ENCODE data around the gene EVC2. TPM values are rescaled to one million over a fixed set of nuclear protein-coding genes. Genes with fewer than 3 reads are reported as not detected.

Gene EVC2
- total and polyA plus RNA-seq, 2 donors (not counting 1 experiment from before 2014, with no cell fraction given) = 1.4 to 16.5 TPM

- DNase-seq (ENCODE audit: low read depth in 2 of 2) = no peak
- Histone ChIP-seq H3K36me3 (ENCODE audit: control insufficient read depth, insufficient read depth, low read length) (peaks cover 9% of the 10 kb centered on the region), H3K27ac (ENCODE audit: insufficient read depth, low read length) (no peak overlapping the region), H3K9ac (ENCODE audit: insufficient read depth, low read length) (no peak overlapping the region), H3K27me3 (ENCODE audit: control insufficient read depth, insufficient read depth, low read length) (no peaks in the 10 kb centered on the region), H3K4me1 (ENCODE audit: control insufficient read depth, extremely low read depth, insufficient read depth, low read length) (no peaks in the 10 kb centered on the region), H3K9me3 (ENCODE audit: control insufficient read depth, insufficient read depth, low read depth, low read length) (no peaks in the 10 kb centered on the region), H3K4me2 (ENCODE audit: extremely low read depth, insufficient read depth, low read length) (no peak overlapping the region), H2AFZ (ENCODE audit: low read length) (no peak overlapping the region), H3K79me2 (ENCODE audit: control insufficient read depth, insufficient read depth, low read length) (no peaks in the 10 kb centered on the region), H3K4me3 (replicated peaks in 1 of 4; ENCODE audit: control extremely low read depth in 1 of 4, insufficient read depth in 1 of 4, low read depth in 3 of 4, low read length in 4 of 4) (no peak overlapping the region), H4K20me1 (ENCODE audit: control insufficient read depth, extremely low read depth, insufficient read depth, low read length) (no peaks in the 10 kb centered on the region)
- TF ChIP-seq EZH2 (IDR thresholded peaks at IDR 0.05; ENCODE audit: low read length, missing control alignments) (no peak), CTCF (conservative IDR thresholded peaks at IDR 0.05 in 1 of 2, IDR thresholded peaks at IDR 0.05 in 1 of 2; ENCODE audit: low read depth in 1 of 2, low read length in 2 of 2) (no peak)
Measured at GRCh38 chr4:5616331-5616950, 91.9 kb downstream of the EVC2 start.

GRCh38 chr4:5615496-5616075 lies 92.8 kb downstream of the EVC2 start:
- H3K4me3 ChIP-seq (replicated peaks in 1 of 4; ENCODE audit: control extremely low read depth in 1 of 4, insufficient read depth in 1 of 4, low read depth in 3 of 4, low read length in 4 of 4) = no peak overlapping the region
- no peaks in the 10 kb centered on the region for H3K79me2 ChIP-seq (ENCODE audit: control insufficient read depth, insufficient read depth, low read length)
- H2AFZ ChIP-seq (ENCODE audit: low read length) = no peak overlapping the region
- no peaks in the 10 kb centered on the region for H3K9me3 ChIP-seq (ENCODE audit: control insufficient read depth, insufficient read depth, low read depth, low read length)
- H3K4me1 ChIP-seq (ENCODE audit: control insufficient read depth, extremely low read depth, insufficient read depth, low read length) = no peaks in the 10 kb centered on the region
- H3K36me3 ChIP-seq (ENCODE audit: control insufficient read depth, insufficient read depth, low read length) = peaks cover 9% of the 10 kb centered on the region
- no peak overlapping the region for H3K27ac ChIP-seq (ENCODE audit: insufficient read depth, low read length)
- H3K9ac ChIP-seq (ENCODE audit: insufficient read depth, low read length) = no peak overlapping the region
- DNase-seq (ENCODE audit: low read depth in 2 of 2) = no peak
- no peak for TF ChIP-seq CTCF (conservative IDR thresholded peaks at IDR 0.05 in 1 of 2, IDR thresholded peaks at IDR 0.05 in 1 of 2; ENCODE audit: low read depth in 1 of 2, low read length in 2 of 2)
- no peak for TF ChIP-seq EZH2 (IDR thresholded peaks at IDR 0.05; ENCODE audit: low read length, missing control alignments)
- no peaks in the 10 kb centered on the region for H3K27me3 ChIP-seq (ENCODE audit: control insufficient read depth, insufficient read depth, low read length)
- H3K4me2 ChIP-seq (ENCODE audit: extremely low read depth, insufficient read depth, low read length) = no peak overlapping the region
- no peaks in the 10 kb centered on the region for H4K20me1 ChIP-seq (ENCODE audit: control insufficient read depth, extremely low read depth, insufficient read depth, low read length)

GRCh38 chr4:5611750-5612149 lies 96.6 kb downstream of the EVC2 start:
- Histone ChIP-seq H3K9me3 (ENCODE audit: control insufficient read depth, insufficient read depth, low read depth, low read length) (no peaks in the 10 kb centered on the region), H3K79me2 (ENCODE audit: control insufficient read depth, insufficient read depth, low read length) (no peaks in the 10 kb centered on the region), H2AFZ (ENCODE audit: low read length) (no peak overlapping the region), H3K4me1 (ENCODE audit: control insufficient read depth, extremely low read depth, insufficient read depth, low read length) (no peaks in the 10 kb centered on the region), H4K20me1 (ENCODE audit: control insufficient read depth, extremely low read depth, insufficient read depth, low read length) (no peaks in the 10 kb centered on the region), H3K36me3 (ENCODE audit: control insufficient read depth, insufficient read depth, low read length) (peaks cover 7% of the 10 kb centered on the region), H3K9ac (ENCODE audit: insufficient read depth, low read length) (no peak overlapping the region), H3K27me3 (ENCODE audit: control insufficient read depth, insufficient read depth, low read length) (no peaks in the 10 kb centered on the region), H3K4me2 (ENCODE audit: extremely low read depth, insufficient read depth, low read length) (no peak overlapping the region), H3K27ac (ENCODE audit: insufficient read depth, low read length) (no peak overlapping the region), H3K4me3 (replicated peaks in 1 of 4; ENCODE audit: control extremely low read depth in 1 of 4, insufficient read depth in 1 of 4, low read depth in 3 of 4, low read length in 4 of 4) (no peak overlapping the region)
- peak in 1 of 2 donors; percentile 38 for DNase-seq (ENCODE audit: low read depth in 2 of 2)
- TF ChIP-seq CTCF (conservative IDR thresholded peaks at IDR 0.05 in 1 of 2, IDR thresholded peaks at IDR 0.05 in 1 of 2; ENCODE audit: low read depth in 1 of 2, low read length in 2 of 2) = no peak
- TF ChIP-seq EZH2 (IDR thresholded peaks at IDR 0.05; ENCODE audit: low read length, missing control alignments) = no peak
